22Rv1 (cell line): ENCODE measurements around the gene LDLR.

ENCODE experiments used
- CTCF ChIP-seq: fragments of 450-650 bp; IDR thresholded peaks from 2 replicates; pipeline ENCODE4 v1.5.1; 2017; ENCODE audit warnings: mild to moderate bottlenecking
- ZFX ChIP-seq: fragments of 450-650 bp; IDR thresholded peaks from 2 replicates; pipeline ENCODE4 v1.6.1; 2017; ENCODE audit warnings: antibody characterized with exemption, borderline replicate concordance

- TF ChIP-seq CTCF (no peak), ZFX (no peak)
Observed at GRCh38 chr19:11181488-11181887, 92.2 kb downstream of the LDLR start.
